H1 (cell line): ENCODE measurements around the gene DNTTIP2. TPM values are rescaled to one million over a fixed set of nuclear protein-coding genes. Genes with fewer than 3 reads are reported as not detected.

ENCODE experiments used
- CTCF ChIA-PET: fragments of 300-600 bp; sonication (Branson Sonifier 250); formaldehyde crosslinking; loops from one replicate; lab custom pipeline; 2021; ENCODE audit not compliant: partially characterized antibody; lab: Charles Lee
- POLR2A ChIA-PET: fragments of 300-600 bp; sonication (Branson Sonifier 250); formaldehyde crosslinking; loops from one replicate; lab custom pipeline; 2021; ENCODE audit warnings: inconsistent platforms; ENCODE audit not compliant: partially characterized antibody; lab: Charles Lee
- DNase-seq, 2 experiments: peaks; one replicate each; pipeline versions ENCODE4 v3.0.0 to v3.0.0-alpha.2; 2010 to 2022; ENCODE audit warnings: low spot score in 2 of 2, low read depth in 1 of 2, mixed read lengths in 1 of 2
- FAIRE-seq: peaks from 2 replicates; lab custom pipeline; 2011; peaks lifted over from hg19 to GRCh38; lab: Jason Lieb, UNC
- H2AFZ ChIP-seq: 2 replicates; pipeline ENCODE4 v1.8.1; 2012; ENCODE audit warnings: low read length, inconsistent platforms
- H2AK5ac ChIP-seq: 2 replicates; pipeline ENCODE4 v1.6.1; 2013; ENCODE audit warnings: low read depth, low read length
- H2BK120ac ChIP-seq: replicated peaks from 2 replicates; pipeline ENCODE3; 2013; ENCODE audit warnings: low read depth, low read length, inconsistent platforms
- H2BK12ac ChIP-seq: 2 replicates; pipeline ENCODE4 v1.6.1; 2013; ENCODE audit warnings: low read depth, low read length
- H2BK15ac ChIP-seq: 2 replicates; pipeline ENCODE4 v1.6.1; 2013; ENCODE audit warnings: low read length
- H2BK20ac ChIP-seq: 2 replicates; pipeline ENCODE4 v1.6.1; 2013; ENCODE audit warnings: low read length
- H2BK5ac ChIP-seq: 2 replicates; pipeline ENCODE4 v1.6.1; 2013; ENCODE audit warnings: low read depth, low read length
- H3K14ac ChIP-seq: 2 replicates; pipeline ENCODE4 v1.6.1; 2013; ENCODE audit warnings: inconsistent platforms; ENCODE audit not compliant: insufficient read length
- H3K18ac ChIP-seq: 2 replicates; pipeline ENCODE4 v1.6.1; 2013; ENCODE audit warnings: low read length; ENCODE audit errors: extremely low read depth
- H3K23ac ChIP-seq: 2 replicates; pipeline ENCODE4 v1.6.1; 2013; ENCODE audit warnings: inconsistent platforms; ENCODE audit not compliant: insufficient read length
- H3K23me2 ChIP-seq: 2 replicates; pipeline ENCODE4 v1.6.1; 2013; ENCODE audit warnings: low read depth, low read length
- H3K27ac ChIP-seq: 2 replicates; pipeline ENCODE4 v1.6.1; 2011; ENCODE audit warnings: low read depth, low read length, inconsistent platforms
- H3K27me3 ChIP-seq, 4 experiments: replicated peaks in 1 of 4; 1 replicate in 1 of 4; 2 replicates in 3 of 4; pipeline versions ENCODE4 v1.6.1 to v1.8.1; 2011 to 2013; ENCODE audit warnings: low read length in 3 of 4, mild to moderate bottlenecking in 3 of 4, inconsistent platforms in 2 of 4, mixed read lengths in 2 of 4, moderate library complexity in 1 of 4; ENCODE audit not compliant: control insufficient read depth in 3 of 4, insufficient read depth in 3 of 4; ENCODE audit errors: extremely low read depth in 1 of 4
- H3K36me3 ChIP-seq, 4 experiments: 2 replicates each; pipeline versions ENCODE4 v1.6.1 to v1.8.1; 2011 to 2013; ENCODE audit warnings: mild to moderate bottlenecking in 4 of 4, low read length in 3 of 4, moderate library complexity in 2 of 4, control low read depth in 1 of 4, inconsistent platforms in 1 of 4; ENCODE audit not compliant: insufficient read depth in 4 of 4, control insufficient read depth in 2 of 4
- H3K4ac ChIP-seq: replicated peaks from 2 replicates; pipeline ENCODE3; 2013; ENCODE audit warnings: low read length, low read depth, mixed read lengths, inconsistent platforms; ENCODE audit not compliant: insufficient read length
- H3K4me1 ChIP-seq, 4 experiments: replicated peaks in 1 of 4; 1 replicate in 1 of 4; 2 replicates in 3 of 4; pipeline versions ENCODE4 v1.6.1 to v1.8.1; 2011 to 2013; ENCODE audit warnings: low read length in 3 of 4, inconsistent platforms in 2 of 4, mixed read lengths in 1 of 4; ENCODE audit not compliant: insufficient read depth in 4 of 4, control insufficient read depth in 3 of 4
- H3K4me2 ChIP-seq, 2 experiments: 2 replicates each; pipeline versions ENCODE4 v1.6.1 to v1.8.1; 2011 to 2013; ENCODE audit warnings: low read depth in 2 of 2, low read length in 2 of 2, control low read depth in 1 of 2, inconsistent platforms in 1 of 2, mild to moderate bottlenecking in 1 of 2; ENCODE audit not compliant: insufficient read depth in 1 of 2
- H3K4me3 ChIP-seq, 4 experiments: fragments of 200-600, 300-600 bp in 1 of 4; sonication (generic), shearing (Covaris generic), sonication (Bioruptor Twin) in 1 of 4; 2 replicates each; pipeline versions ENCODE4 v1.5.1 to v1.8.1; 2011 to 2016; ENCODE audit warnings: low read length in 4 of 4, low read depth in 3 of 4, control low read depth in 2 of 4, inconsistent platforms in 2 of 4, mild to moderate bottlenecking in 2 of 4, mixed read lengths in 1 of 4, moderate library complexity in 1 of 4; ENCODE audit not compliant: insufficient read depth in 2 of 4; ENCODE audit errors: extremely low read depth in 1 of 4
- H3K56ac ChIP-seq: replicated peaks from 2 replicates; pipeline ENCODE3; 2013; ENCODE audit warnings: low read depth, mild to moderate bottlenecking, mixed read lengths, low read length, inconsistent platforms; ENCODE audit not compliant: insufficient read length
- H3K79me1 ChIP-seq: 2 replicates; pipeline ENCODE4 v1.6.1; 2013; ENCODE audit warnings: low read depth, low read length, control low read depth
- H3K79me2 ChIP-seq, 2 experiments: 2 replicates each; pipeline versions ENCODE4 v1.6.1 to v1.8.1; 2012 to 2013; ENCODE audit warnings: low read length in 2 of 2, mild to moderate bottlenecking in 2 of 2, inconsistent platforms in 1 of 2; ENCODE audit not compliant: insufficient read depth in 2 of 2, control insufficient read depth in 1 of 2
- H3K9ac ChIP-seq, 4 experiments: replicated peaks in 1 of 4; 1 replicate in 1 of 4; 2 replicates in 3 of 4; pipeline versions ENCODE4 v1.6.1 to v1.8.1; 2011 to 2013; ENCODE audit warnings: low read depth in 3 of 4, low read length in 3 of 4, control low read depth in 2 of 4, mild to moderate bottlenecking in 2 of 4, moderate library complexity in 2 of 4, inconsistent platforms in 1 of 4; ENCODE audit errors: extremely low read depth in 1 of 4
- H3K9me3 ChIP-seq, 2 experiments: 2 replicates each; pipeline versions ENCODE4 v1.6.1 to v1.8.1; 2012 to 2013; ENCODE audit warnings: mild to moderate bottlenecking in 2 of 2, moderate library complexity in 2 of 2, control low read depth in 1 of 2, inconsistent platforms in 1 of 2, low read depth in 1 of 2, low read length in 1 of 2, mixed read lengths in 1 of 2; ENCODE audit not compliant: insufficient read depth in 2 of 2
- H4K20me1 ChIP-seq, 2 experiments: replicated peaks in 1 of 2; 2 replicates each; pipeline versions ENCODE3 to v1.8.1; 2011 to 2013; ENCODE audit warnings: inconsistent platforms in 2 of 2, low read length in 2 of 2, mild to moderate bottlenecking in 1 of 2; ENCODE audit not compliant: insufficient read depth in 2 of 2, control insufficient read depth in 1 of 2
- H4K5ac ChIP-seq: 2 replicates; pipeline ENCODE4 v1.6.1; 2013; ENCODE audit warnings: low read length, low read depth, mixed read lengths, inconsistent platforms; ENCODE audit not compliant: insufficient read length
- H4K8ac ChIP-seq: 2 replicates; pipeline ENCODE4 v1.8.0; 2013; ENCODE audit warnings: mild to moderate bottlenecking, moderate library complexity, low read length, inconsistent platforms; ENCODE audit not compliant: insufficient read depth; ENCODE audit errors: extremely low read depth
- H4K91ac ChIP-seq: replicated peaks from 2 replicates; pipeline ENCODE3; 2013; ENCODE audit warnings: low read length, mixed read lengths, inconsistent platforms; ENCODE audit not compliant: insufficient read length
- ATF3 ChIP-seq: IDR thresholded peaks from 2 replicates; pipeline ENCODE4 v1.6.1; 2011; ENCODE audit warnings: low read depth, mild to moderate bottlenecking, low read length; ENCODE audit not compliant: insufficient read depth
- BACH1 ChIP-seq: IDR thresholded peaks from 2 replicates; pipeline ENCODE4 v1.6.1; 2012; ENCODE audit warnings: low read length, improper control_type of control experiment
- CREB1 ChIP-seq: IDR thresholded peaks from 2 replicates; pipeline ENCODE4 v1.6.1; 2012; ENCODE audit warnings: inconsistent platforms
- EGR1 ChIP-seq: IDR thresholded peaks from 2 replicates; pipeline ENCODE4 v1.6.1; 2011; ENCODE audit warnings: low read depth, low read length, borderline replicate concordance
- KDM4A ChIP-seq: IDR thresholded peaks from one replicate; pipeline ENCODE4 v1.7.1; 2012; ENCODE audit warnings: low read depth, mild to moderate bottlenecking, moderate library complexity, low read length, inconsistent platforms; ENCODE audit not compliant: severe bottlenecking
- POLR2A ChIP-seq, 2 experiments: IDR thresholded peaks; 1 replicate in 1 of 2; 2 replicates in 1 of 2; pipeline ENCODE4 v1.6.1; 2011; ENCODE audit warnings: low read depth in 2 of 2, low read length in 2 of 2, mild to moderate bottlenecking in 2 of 2; ENCODE audit errors: control extremely low read depth in 1 of 2
- POLR2AphosphoS5 ChIP-seq: IDR thresholded peaks from 2 replicates; pipeline ENCODE4 v1.6.1; 2011; ENCODE audit warnings: low read depth, low read length
- SUZ12 ChIP-seq: fragments of 200-600 bp; sonication (generic); IDR thresholded peaks from 2 replicates; pipeline ENCODE4 v1.6.1; 2012; ENCODE audit warnings: mild to moderate bottlenecking, inconsistent platforms, low read length, moderate library complexity, mixed read lengths
- TAF1 ChIP-seq: IDR thresholded peaks from 2 replicates; pipeline ENCODE4 v1.6.1; 2011; ENCODE audit warnings: mild to moderate bottlenecking, low read depth, low read length
- TEAD4 ChIP-seq: IDR thresholded peaks from 2 replicates; pipeline ENCODE4 v1.6.1; 2012; ENCODE audit warnings: low read depth, low read length, inconsistent platforms, mixed read lengths
- WGBS, 2 experiments: shearing (Covaris generic) in 1 of 2; methylation state at CpG; one replicate each; pipeline versions ENCODE4 v1.1.6 to v1.1.7; 2013 to 2015; ENCODE audit warnings: low lambda C conversion rate in 2 of 2, mixed read lengths in 2 of 2, inconsistent platforms in 1 of 2, low coverage in 1 of 2, missing lambda C conversion rate in 1 of 2; ENCODE audit not compliant: insufficient replicate concordance in 2 of 2, insufficient coverage in 1 of 2, insufficient read length in 1 of 2; ENCODE audit errors: extremely low coverage in 1 of 2, missing lambda C conversion rate in 1 of 2; 5-methylcytosine and 5-hydroxymethylcytosine counted together
- polyA plus RNA-seq, 7 experiments: library from polyadenylated mRNA; depleted of rRNA in 3 of 7; stranded (reverse) in 5 of 7; unstranded in 2 of 7; fragments of >200 nt in 5 of 7; fragments of 200-250 nt in 2 of 7; gene quantifications; 1 replicate in 5 of 7; 2 replicates in 1 of 7; 4 replicates in 1 of 7; pipeline versions ENCODE4 v1.2.1 to v1.2.3, GENCODE V29; 2011 to 2013; ENCODE audit warnings: missing spikeins in 2 of 7, mixed read lengths in 2 of 7
- total RNA-seq: library from RNA; stranded (reverse); fragmentation: NEBNext Ultra II Directional; extraction: Animal tissue kit (Norgen Biotek cat#: 25700); gene quantifications from 2 replicates; pipeline ENCODE4 v1.2.1, GENCODE V29; 2021

DNTTIP2 gene
- total and polyA plus RNA-seq, 2 of the 8 experiments (the other 6 are each of a cell fraction or from before 2014, with no cell fraction given), result 6.3 to 80.4 TPM

GRCh38 chr1:93900723-93901504 lies 21.9 kb upstream of the DNTTIP2 start:
- Histone ChIP-seq H4K20me1 (no peaks in the 10 kb centered on the region), H3K79me1 (no peaks in the 10 kb centered on the region; the same call in 1 of the 2 replicates), H2BK20ac (no peak overlapping the region), H3K14ac (no peak overlapping the region), H3K9ac (no peak overlapping the region), H3K56ac (no peak overlapping the region), H3K79me2 (peaks cover 0 to 18% of the 10 kb centered on the region in 2 experiments; a peak in 2 of 4 replicates), H3K18ac (no peak overlapping the region), H2BK5ac (no peak overlapping the region), H4K5ac (no peak overlapping the region), H3K27ac (no peak overlapping the region), H2AFZ (no peak overlapping the region), H2BK12ac (no peak overlapping the region), H4K8ac (no peak overlapping the region), H3K36me3 (peaks cover 0 to 8% (median 2%) of the 10 kb centered on the region in 4 experiments; a peak in 5 of 8 replicates), H3K23me2 (no peaks in the 10 kb centered on the region), H3K4me2 (no peak overlapping the region), H3K23ac (no peak overlapping the region), H3K27me3 (no peaks in the 10 kb centered on the region), H2BK15ac (no peak overlapping the region), H3K4me3 (no peak overlapping the region), H2AK5ac (no peak overlapping the region), H3K4ac (no peak overlapping the region), H4K91ac (no peak overlapping the region), H2BK120ac (no peak overlapping the region), H3K4me1 (no peaks in the 10 kb centered on the region), H3K9me3 (no peaks in the 10 kb centered on the region)
- FAIRE-seq (no peak), DNase-seq (no peak)
- WGBS, 2 experiments, result 94% methylated on average over 3 of the region's 3 CpGs; no CpG with 5 or more reads in 1 of the 2 experiments
- ChIA-PET POLR2A (interaction anchor here (1.2 kb wide), 1 partner anchor 9 kb away, joined by 3 read pairs; the partner anchor contains the start of gene GCLM), CTCF (interaction anchor here (0.9 kb wide), 1 partner anchor 169 kb away, joined by 3 read pairs; no protein-coding TSS in a partner anchor)
- TF ChIP-seq TEAD4 (no peak), TAF1 (no peak), SUZ12 (no peak), EGR1 (no peak), ATF3 (no peak), POLR2AphosphoS5 (no peak), BACH1 (no peak), POLR2A (IDR thresholded peaks at IDR 0.05; ENCODE audit: control extremely low read depth in 1 of 2, low read depth in 2 of 2, low read length in 2 of 2) (no peak), KDM4A (no peak), CREB1 (no peak)
